Forelimb muscle (tissue), 1 donor: ENCODE results near the gene ANKRD31. TPM values are rescaled to one million over a fixed set of nuclear protein-coding genes. Genes with fewer than 3 reads are reported as not detected.
"Not testable (repeated sequence)": the region's sequence is repeated elsewhere in the genome, so short reads cannot be mapped to it uniquely, and the experiment has no call there.

Experiments
- DNase-seq: peaks from one replicate; pipeline ENCODE4 v3.0.0-alpha.2; 2013; ENCODE audit warnings: low read depth
- polyA plus RNA-seq: library from polyadenylated mRNA; unstranded; fragments of 120-200 nt; gene quantifications from one replicate; pipeline ENCODE4 v1.2.1, GENCODE V29; 2013; ENCODE audit not compliant: insufficient read length

Gene ANKRD31
- polyA plus RNA-seq, 1 donor: 0.13 TPM

DNA sequence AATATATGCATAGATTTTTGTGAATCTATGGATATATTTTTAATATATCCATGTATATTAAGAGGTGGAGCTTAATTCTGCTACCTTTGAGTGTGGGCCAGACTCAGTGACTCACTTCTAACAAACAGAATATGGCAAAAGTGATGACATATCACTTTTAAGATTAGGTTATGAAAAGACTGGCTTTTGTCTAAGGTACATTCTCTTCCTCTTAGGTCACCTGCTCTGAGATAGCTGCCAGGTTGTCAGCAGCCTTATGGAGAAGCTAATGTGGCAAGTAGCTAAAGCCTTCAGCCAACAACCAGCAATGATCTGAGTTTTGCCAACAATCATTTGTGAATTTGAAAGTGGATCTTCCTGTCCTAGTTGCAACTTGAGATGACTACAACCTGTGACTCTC lies 83.8 kb downstream of the ANKRD31 start:
- DNase-seq: no peak

DNA sequence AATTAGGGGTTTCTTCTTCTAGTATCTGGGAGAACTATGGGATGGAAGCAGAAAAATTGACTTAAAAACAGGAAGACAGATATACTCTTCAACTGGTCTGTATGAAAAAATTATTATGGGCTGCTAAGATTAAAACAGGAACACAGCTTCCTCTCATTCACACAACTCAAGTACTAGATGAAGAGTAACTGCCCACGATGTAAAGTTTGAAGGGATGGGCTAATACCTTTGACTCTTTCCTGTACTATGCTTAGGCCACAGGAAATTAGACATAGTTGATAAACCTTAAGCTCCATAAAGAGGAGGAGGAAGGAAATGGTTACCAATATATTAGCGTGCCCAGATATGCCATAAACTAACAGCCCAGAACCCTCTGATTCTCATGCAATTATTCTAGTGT lies 88.6 kb downstream of the ANKRD31 start:
- no peak for DNase-seq

GRCh38 chr5:75142566-75143136 lies 94.0 kb downstream of the ANKRD31 start:
- DNase-seq: no peak

GRCh38 chr5:75140277-75140676 lies 96.4 kb downstream of the ANKRD31 start:
- DNase-seq: no peak

- DNase-seq: no peak
These were observed 98.0 kb downstream of the ANKRD31 start for GRCh38 chr5:75138689-75139088.

GRCh38 chr5:75130818-75131349 lies 105.8 kb downstream of the ANKRD31 start:
- DNase-seq: no peak

GRCh38 chr5:75116856-75117255 lies 119.8 kb downstream of the ANKRD31 start:
- DNase-seq: no peak

DNA sequence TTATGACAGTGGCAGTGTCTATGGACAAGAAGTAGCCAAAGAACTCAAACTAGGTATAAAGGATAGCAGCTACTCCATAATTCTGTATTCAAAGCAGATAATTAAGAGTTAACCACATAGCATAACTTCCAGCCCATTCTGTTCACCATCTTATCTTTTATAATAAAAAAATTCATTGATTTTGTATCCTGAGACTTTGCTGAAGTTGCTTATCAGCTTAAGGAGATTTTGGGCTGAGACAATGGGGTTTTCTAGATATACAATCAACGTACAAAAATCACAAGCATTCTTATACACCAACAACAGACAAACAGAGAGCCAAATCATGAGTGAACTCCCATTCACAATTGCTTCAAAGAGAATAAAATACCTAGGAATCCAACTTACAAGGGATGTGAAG lies 122.4 kb downstream of the ANKRD31 start:
- DNase-seq: not testable (repeated sequence)

DNA sequence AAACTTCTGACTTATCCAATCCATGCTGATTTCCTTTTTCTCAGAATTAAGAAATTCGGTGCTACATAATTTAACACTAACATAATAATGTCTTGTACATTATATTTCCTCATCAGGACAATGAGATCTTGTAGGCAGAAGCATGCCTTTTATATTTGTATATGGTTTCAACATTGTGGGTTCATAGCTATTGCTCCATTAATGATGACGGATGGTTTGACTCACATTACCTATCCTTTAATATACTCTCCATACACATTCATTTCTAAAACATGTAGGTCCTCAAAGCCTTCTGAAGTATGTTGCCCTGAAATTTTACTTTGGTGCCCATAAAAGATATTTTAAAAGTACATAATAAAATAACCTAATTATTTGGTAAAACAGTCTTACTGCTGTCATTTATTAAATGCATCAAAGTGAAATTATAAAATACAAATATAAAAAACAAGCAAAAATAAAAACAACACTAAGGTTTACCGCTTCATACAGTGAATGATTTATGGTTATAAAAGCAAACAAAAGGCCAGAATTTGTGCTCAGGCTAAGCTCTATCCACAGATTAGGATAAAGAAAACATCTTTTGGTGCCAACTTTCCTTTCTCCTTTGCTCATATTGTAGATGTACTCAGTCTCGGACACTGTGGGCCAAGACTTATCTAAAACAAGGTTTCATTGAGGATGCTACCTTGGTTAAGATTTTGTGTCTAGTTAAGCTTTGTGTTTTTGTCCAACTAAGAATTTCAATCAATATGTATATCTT lies 123.1 kb downstream of the ANKRD31 start:
- DNase-seq: no peak

GRCh38 chr5:75108931-75109596 lies 127.6 kb downstream of the ANKRD31 start:
- DNase-seq: no peak

DNA sequence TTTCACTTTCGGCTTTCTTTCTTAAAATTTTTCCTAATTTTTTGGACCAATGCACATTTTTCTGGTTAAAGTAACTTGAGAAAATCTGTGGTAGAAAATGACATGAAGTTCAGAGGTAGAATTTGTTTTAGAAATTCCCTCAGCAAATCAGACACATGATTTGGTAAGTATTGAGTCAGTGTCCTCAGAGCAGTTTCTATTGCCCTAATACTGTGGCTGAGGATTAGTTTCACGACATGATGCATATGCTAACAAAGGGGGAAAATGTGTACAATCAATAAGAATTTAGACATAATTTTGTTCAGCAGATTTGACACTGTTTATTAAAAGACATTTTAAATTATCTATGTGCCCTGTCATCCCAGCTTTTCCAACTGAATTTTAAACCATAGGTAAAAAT lies 128.2 kb downstream of the ANKRD31 start:
- no peak for DNase-seq

DNA sequence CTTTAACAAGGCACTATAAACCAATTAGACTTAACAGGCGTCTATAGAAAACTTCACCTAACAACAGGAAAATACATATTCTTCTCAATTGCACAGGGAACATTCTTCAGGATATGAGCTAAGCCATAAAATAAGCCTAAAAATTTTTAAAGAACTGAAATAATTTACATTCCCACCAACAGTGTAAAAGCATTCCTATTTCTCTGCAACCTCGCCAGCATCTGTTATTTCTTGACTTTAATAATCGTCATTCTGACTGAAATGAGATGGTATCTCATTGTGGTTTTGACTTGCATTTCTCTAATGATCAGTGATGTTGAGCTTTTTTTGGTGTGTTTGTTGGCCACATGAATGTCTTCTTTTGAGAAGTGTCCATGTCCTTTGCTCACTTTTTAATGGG lies 140.7 kb downstream of the ANKRD31 start:
- DNase-seq: not testable (repeated sequence)

DNA sequence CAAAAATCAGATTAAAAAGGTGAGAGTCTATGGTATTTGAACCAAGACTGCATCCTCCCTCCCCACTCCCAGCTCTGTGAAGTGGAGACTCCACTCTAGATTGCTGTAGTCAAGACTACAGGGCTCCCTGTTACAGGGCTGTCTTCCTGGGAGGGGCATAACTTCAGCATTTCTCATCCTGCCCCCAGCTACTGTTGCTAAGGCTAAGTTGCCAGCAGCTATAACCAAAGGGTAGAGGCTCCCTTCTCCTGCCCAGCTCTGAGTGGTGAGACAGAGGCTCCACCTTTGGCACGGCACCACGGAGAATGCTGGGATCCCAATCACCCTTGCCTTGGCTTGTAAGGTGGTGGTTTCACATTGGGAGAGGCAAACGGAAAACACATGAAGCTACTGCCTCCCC lies 145.1 kb downstream of the ANKRD31 start:
- no peak for DNase-seq

GRCh38 chr5:75089662-75090061 lies 147.0 kb downstream of the ANKRD31 start:
- DNase-seq: no peak

GRCh38 chr5:75089137-75089536 lies 147.5 kb downstream of the ANKRD31 start:
- no peak for DNase-seq

GRCh38 chr5:75088648-75089047 lies 148.0 kb downstream of the ANKRD31 start:
- no peak for DNase-seq

DNA sequence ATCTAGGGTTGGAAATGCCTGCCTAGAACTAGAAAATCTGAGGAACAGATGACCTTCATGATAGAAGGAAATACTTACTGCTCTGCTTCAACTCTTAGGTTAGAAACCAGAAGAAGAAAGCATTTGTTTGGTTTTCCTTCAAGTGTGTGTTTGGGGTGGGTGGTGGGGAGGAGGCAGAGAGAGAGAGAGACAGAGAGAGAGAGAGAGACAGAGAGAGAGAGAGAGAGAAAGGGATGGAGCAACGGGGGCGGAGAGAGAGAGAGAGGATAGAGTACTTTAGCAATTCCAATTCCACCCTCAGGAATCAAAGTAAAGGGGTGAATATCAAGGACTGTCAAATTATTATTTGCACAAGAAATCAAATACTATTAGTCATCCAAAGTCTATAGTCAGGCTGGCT lies 155.2 kb downstream of the ANKRD31 start:
- no peak for DNase-seq

GRCh38 chr5:75079346-75079745 lies 157.3 kb downstream of the ANKRD31 start:
- DNase-seq: not testable (repeated sequence)

GRCh38 chr5:75078027-75078426 lies 158.7 kb downstream of the ANKRD31 start:
- no peak for DNase-seq

DNA sequence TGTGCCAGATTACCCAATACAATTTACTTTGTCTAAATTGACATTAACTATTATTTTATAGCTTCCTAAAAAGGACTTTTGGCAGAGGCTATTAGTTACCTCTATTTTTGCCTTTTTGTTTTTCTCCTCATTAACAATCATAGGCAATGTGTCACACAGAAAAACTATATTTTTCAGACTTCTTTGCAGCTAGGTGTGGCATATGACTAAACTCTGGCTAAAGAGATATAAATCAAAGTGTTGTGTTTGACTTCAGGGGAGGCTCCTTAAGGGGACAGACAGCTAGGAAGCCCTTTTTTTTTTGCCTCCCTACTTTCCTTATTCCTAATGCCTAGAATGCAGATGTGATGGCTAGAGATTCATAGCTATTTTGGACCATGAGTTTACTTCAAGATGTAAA lies 164.6 kb downstream of the ANKRD31 start:
- DNase-seq: no peak

DNA sequence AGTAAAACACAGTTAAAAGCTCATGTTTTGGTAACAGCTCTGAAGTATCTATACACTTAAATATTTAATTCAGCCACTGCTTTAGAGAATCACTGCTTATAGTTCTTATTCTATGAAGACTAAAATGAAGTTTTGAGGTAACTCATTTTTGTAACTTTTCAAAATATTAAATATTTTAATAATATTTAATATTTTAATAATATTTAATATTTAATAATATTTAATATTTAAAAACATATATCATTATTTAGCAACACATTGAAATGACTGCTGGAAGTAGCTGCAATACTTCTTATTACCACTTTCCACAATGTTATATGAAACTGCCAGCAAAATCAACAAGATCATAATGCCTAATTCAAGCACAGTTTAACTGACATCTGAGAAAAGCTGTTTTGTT lies 165.6 kb downstream of the ANKRD31 start:
- DNase-seq: no peak

- DNase-seq: no peak
These were observed 169.2 kb downstream of the ANKRD31 start for GRCh38 chr5:75067434-75067833.
